Neutrophil (primary cell): ENCODE measurements around the gene CAPZA1.
A peak's percentile ranks its signal among the peaks of the same experiment; 100 is the strongest.
"Not testable (repeated sequence)": the region's sequence is repeated elsewhere in the genome, so short reads cannot be mapped to it uniquely, and the experiment has no call there.

Experiments used
- H3K27ac ChIP-seq: fragments of 200-600 bp; sonication (generic); 2 replicates; pipeline ENCODE4 v1.5.1; 2016; ENCODE audit warnings: mild to moderate bottlenecking, moderate library complexity
- H3K27me3 ChIP-seq: fragments of 200-600 bp; sonication (generic); 2 replicates; pipeline ENCODE4 v1.6.0; 2016; ENCODE audit warnings: mild to moderate bottlenecking
- H3K36me3 ChIP-seq: fragments of 200-600 bp; sonication (generic); 2 replicates; pipeline ENCODE4 v1.5.1; 2017
- H3K4me1 ChIP-seq, 2 experiments: fragments of 200-600 bp in 1 of 2; sonication (generic) in 1 of 2; 1 replicate in 1 of 2; 2 replicates in 1 of 2; pipeline versions ENCODE4 v1.5.1 to v1.6.1; 2013 to 2016; ENCODE audit warnings: low read depth in 1 of 2, low read length in 1 of 2, mild to moderate bottlenecking in 1 of 2, moderate library complexity in 1 of 2; ENCODE audit not compliant: control insufficient read depth in 1 of 2, insufficient read depth in 1 of 2
- H3K4me3 ChIP-seq, 2 experiments: fragments of 200-600 bp in 1 of 2; sonication (generic) in 1 of 2; 1 replicate in 1 of 2; 2 replicates in 1 of 2; pipeline ENCODE4 v1.5.1; 2013 to 2016; ENCODE audit warnings: low read depth in 1 of 2, low read length in 1 of 2, mild to moderate bottlenecking in 1 of 2, moderate library complexity in 1 of 2
- H3K9me3 ChIP-seq: fragments of 200-600 bp; sonication (generic); 2 replicates; pipeline ENCODE4 v1.5.1; 2016
- CTCF ChIP-seq: fragments of 200-600 bp; sonication (generic); IDR thresholded peaks from 2 replicates; pipeline ENCODE4 v1.5.1; 2016; ENCODE audit warnings: antibody characterized with exemption

Gene CAPZA1

GRCh38 chr1:112637254-112638109 lies 17.9 kb downstream of the CAPZA1 start:
- H3K36me3 ChIP-seq: peaks cover 7% of the 10 kb centered on the region
- peak overlapping the region; percentile 68 for H3K27ac ChIP-seq
- no peak for TF ChIP-seq CTCF
- H3K27me3 ChIP-seq: no peaks in the 10 kb centered on the region
- no peak overlapping the region for H3K4me3 ChIP-seq
- H3K4me1 ChIP-seq: peaks cover 7 to 33% of the 10 kb centered on the region in 2 experiments
- H3K9me3 ChIP-seq: no peaks in the 10 kb centered on the region

GRCh38 chr1:112638110-112638428 lies 18.4 kb downstream of the CAPZA1 start:
- Histone ChIP-seq H3K27me3 (no peaks in the 10 kb centered on the region), H3K27ac (peak overlapping the region; percentile 68), H3K36me3 (peaks cover 9% of the 10 kb centered on the region), H3K9me3 (no peaks in the 10 kb centered on the region), H3K4me3 (no peak overlapping the region), H3K4me1 (peaks cover 7 to 31% of the 10 kb centered on the region in 2 experiments)
- no peak for TF ChIP-seq CTCF

GRCh38 chr1:112640437-112640836 lies 20.8 kb downstream of the CAPZA1 start:
- peaks cover 7 to 27% of the 10 kb centered on the region in 2 experiments for H3K4me1 ChIP-seq
- H3K36me3 ChIP-seq: peaks cover 22% of the 10 kb centered on the region
- H3K4me3 ChIP-seq, H3K27me3 ChIP-seq, H3K9me3 ChIP-seq, H3K27ac ChIP-seq: not testable (repeated sequence)

GRCh38 chr1:112643080-112643479 lies 23.4 kb downstream of the CAPZA1 start:
- peaks cover 0 to 1% of the 10 kb centered on the region in 2 experiments for H3K4me1 ChIP-seq
- no peak overlapping the region for H3K4me3 ChIP-seq
- peaks cover 33% of the 10 kb centered on the region for H3K36me3 ChIP-seq
- no peak for TF ChIP-seq CTCF
- H3K27me3 ChIP-seq: no peaks in the 10 kb centered on the region
- H3K27ac ChIP-seq: no peak overlapping the region
- H3K9me3 ChIP-seq: no peaks in the 10 kb centered on the region

GRCh38 chr1:112646225-112646624 lies 26.6 kb downstream of the CAPZA1 start:
- TF ChIP-seq CTCF: no peak
- Histone ChIP-seq H3K9me3 (no peaks in the 10 kb centered on the region), H3K4me3 (no peak overlapping the region), H3K36me3 (peaks cover 60% of the 10 kb centered on the region), H3K27ac (peak overlapping the region; percentile 13), H3K27me3 (no peaks in the 10 kb centered on the region), H3K4me1 (no peaks in the 10 kb centered on the region)

GRCh38 chr1:112651205-112651604 lies 31.6 kb downstream of the CAPZA1 start:
- Histone ChIP-seq H3K4me3 (no peak overlapping the region), H3K36me3 (peaks cover 85% of the 10 kb centered on the region), H3K4me1 (no peaks in the 10 kb centered on the region), H3K9me3 (no peaks in the 10 kb centered on the region), H3K27ac (peak overlapping the region; percentile 37), H3K27me3 (no peaks in the 10 kb centered on the region)
- no peak for TF ChIP-seq CTCF
